Activated CD8-positive, alpha-beta T cell treated with anti-CD3 and anti-CD28 coated beads for 36 hours (primary cell): ENCODE data around the gene RBMS2. TPM values are rescaled to one million over a fixed set of nuclear protein-coding genes. Genes with fewer than 3 reads are reported as not detected.

ENCODE experiments used
- ATAC-seq: fragments of 200-7000 bp; cut with Tn5 transposase; one replicate; pipeline ENCODE4 v1.10.0; 2021; ENCODE audit warnings: mild to moderate bottlenecking, moderate library complexity
- CTCF ChIA-PET: fragments of 350-600 bp; sonication (Branson Sonifier 250); formaldehyde crosslinking; loops from one replicate; lab custom pipeline; 2021; ENCODE audit warnings: antibody characterized with exemption; lab: Charles Lee
- POLR2A ChIA-PET: fragments of 350-600 bp; sonication (Branson Sonifier 250); formaldehyde crosslinking; loops from one replicate; lab custom pipeline; 2021; ENCODE audit warnings: antibody characterized with exemption; lab: Charles Lee
- DNase-seq: peaks from one replicate; pipeline ENCODE4 v3.0.0-alpha.2; 2020
- H3K27ac Mint-ChIP-seq: one replicate; pipeline ENCODE4 v1.8.0; 2021; ENCODE audit warnings: mild to moderate bottlenecking, mixed read lengths
- H3K27me3 Mint-ChIP-seq: one replicate; pipeline ENCODE4 v1.8.0; 2021; ENCODE audit warnings: mixed read lengths
- H3K36me3 Mint-ChIP-seq: one replicate; pipeline ENCODE4 v1.8.0; 2021; ENCODE audit warnings: low read depth, mixed read lengths
- H3K4me1 Mint-ChIP-seq: one replicate; pipeline ENCODE4 v1.8.0; 2021; ENCODE audit warnings: low read depth, mixed read lengths
- H3K4me3 Mint-ChIP-seq: one replicate; pipeline ENCODE4 v1.8.0; 2021; ENCODE audit warnings: mild to moderate bottlenecking, moderate library complexity, mixed read lengths
- H3K9me3 Mint-ChIP-seq: one replicate; pipeline ENCODE4 v1.8.0; 2021; ENCODE audit warnings: mixed read lengths
- CTCF ChIP-seq: fragments of 200-600 bp; IDR thresholded peaks from one replicate; pipeline ENCODE4 v1.8.0; 2022; ENCODE audit warnings: antibody characterized with exemption, mild to moderate bottlenecking
- intact Hi-C: fragments of 100-400 bp; cut with micrococcal nuclease; formaldehyde crosslinking; loops from one replicate; pipeline ENCODE4 v1.10.0; 2022
- total RNA-seq, 2 experiments: library from RNA; stranded (reverse); gene quantifications; one replicate each; pipeline ENCODE4 v1.2.3, GENCODE V29; 2021

Gene RBMS2
- total RNA-seq, 2 experiments from 2014 or later: 2.8 to 3.1 TPM

GRCh38 chr12:56629459-56630179 is 108.0 kb downstream of the RBMS2 start:
- Mint-ChIP-seq H3K4me1 (peaks cover 70% of the 10 kb centered on the region), H3K27me3 (no peaks in the 10 kb centered on the region), H3K4me3 (peak overlapping the region; percentile 92), H3K36me3 (peaks cover 20% of the 10 kb centered on the region), H3K27ac (peak overlapping the region; percentile 85), H3K9me3 (no peaks in the 10 kb centered on the region)
- ChIA-PET CTCF (interaction anchor here (1.0 to 2.4 kb wide), 9 partner anchors 35 to 847 kb away, joined by 3 to 9 read pairs (median 4); partner anchors contain the start of gene RBMS2), POLR2A (interaction anchor here (0.5 to 9.6 kb wide), 25 partner anchors 11 to 1127 kb away, joined by 3 to 95 read pairs (median 4); partner anchors contain the start of genes APOF, ATP5F1B, IL23A and NACA)
- DNase-seq: peak; percentile 65
- no peak for TF ChIP-seq CTCF
- peak; percentile 21 for ATAC-seq
- intact Hi-C loops: loop anchor here (10.0 kb wide), 1 partner anchor 365 kb away; a partner anchor contains a TSS

GRCh38 chr12:56630180-56630632 is 108.6 kb downstream of the RBMS2 start, which contains the start of gene BAZ2A:
TSS of gene BAZ2A (minus strand) at chr12:56630326. CDS start at chr12:56617530, 12,796 bp downstream.
- H3K36me3 Mint-ChIP-seq: peaks cover 19% of the 10 kb centered on the region
- ATAC-seq (peak; percentile 70), DNase-seq (peak; percentile 95)
- peak within 1 kb of the TSS; percentile 85 for H3K27ac Mint-ChIP-seq
- TF ChIP-seq CTCF: no peak
- intact Hi-C loops: loop anchor here (10.0 kb wide), 1 partner anchor 365 kb away; a partner anchor contains a TSS
- H3K27me3 Mint-ChIP-seq: no peaks in the 10 kb centered on the region
- no peaks in the 10 kb centered on the region for H3K9me3 Mint-ChIP-seq
- H3K4me3 Mint-ChIP-seq: peak within 1 kb of the TSS; percentile 92
- peaks cover 68% of the 10 kb centered on the region for H3K4me1 Mint-ChIP-seq
- POLR2A ChIA-PET: interaction anchor here (0.5 to 9.6 kb wide), 12 partner anchors 11 to 1126 kb away, joined by 3 to 95 read pairs (median 4); partner anchors contain the start of genes APOF, ATP5F1B, IL23A and NEMP1
- CTCF ChIA-PET: interaction anchor here (1.0 to 2.4 kb wide), 4 partner anchors 35 to 116 kb away, joined by 3 to 9 read pairs (median 4); partner anchors contain the start of gene RBMS2

GRCh38 chr12:56631790-56632700 is 110.4 kb downstream of the RBMS2 start:
- intact Hi-C loops: loop anchor here (10.0 kb wide), 1 partner anchor 363 kb away; a partner anchor contains a TSS
- ChIA-PET CTCF (interaction anchor here (1.0 kb wide), 1 partner anchor 31 kb away, joined by 3 read pairs; no protein-coding TSS in a partner anchor), POLR2A (interaction anchor here (0.5 to 9.6 kb wide), 5 partner anchors 11 to 394 kb away, joined by 3 to 95 read pairs (median 3); partner anchors contain the start of genes ATP5F1B and PTGES3)
- DNase-seq: peak; percentile 76
- TF ChIP-seq CTCF: no peak
- Mint-ChIP-seq H3K36me3 (peaks cover 7% of the 10 kb centered on the region), H3K27ac (peak overlapping the region; percentile 85), H3K4me3 (peak overlapping the region; percentile 39), H3K27me3 (no peaks in the 10 kb centered on the region), H3K9me3 (no peaks in the 10 kb centered on the region), H3K4me1 (peaks cover 59% of the 10 kb centered on the region)
- ATAC-seq: no peak

- intact Hi-C loops: loop anchor here (10.0 kb wide), 1 partner anchor 362 kb away; a partner anchor contains a TSS
- Mint-ChIP-seq H3K27me3 (no peaks in the 10 kb centered on the region), H3K4me3 (peak overlapping the region; percentile 39), H3K4me1 (peaks cover 63% of the 10 kb centered on the region), H3K27ac (peak overlapping the region; percentile 85), H3K36me3 (peaks cover 14% of the 10 kb centered on the region), H3K9me3 (no peaks in the 10 kb centered on the region)
- ChIA-PET CTCF (interaction anchor here (0.7 to 1.0 kb wide), 2 partner anchors 32 to 49 kb away, joined by 3 read pairs; no protein-coding TSS in a partner anchor), POLR2A (interaction anchor here (2.2 to 9.6 kb wide), 3 partner anchors 13 to 93 kb away, joined by 6 to 95 read pairs (median 62); partner anchors contain the start of genes ATP5F1B, NACA and PTGES3)
- no peak for ATAC-seq
- DNase-seq: no peak
- TF ChIP-seq CTCF: no peak
Measured at GRCh38 chr12:56632701-56633467, 111.3 kb downstream of the RBMS2 start.
